Thoracic aorta (tissue), 2 donors: Measurements from ENCODE around the gene SEZ6L2. TPM values are rescaled to one million over a fixed set of nuclear protein-coding genes. Genes with fewer than 3 reads are reported as not detected.
A peak's percentile ranks its signal among the peaks of the same experiment; 100 is the strongest.

ENCODE experiments used
- ATAC-seq: fragments of 150-250 bp; one replicate; pipeline ENCODE4 v1.8.0; 2017; ENCODE audit warnings: low read depth; ENCODE audit not compliant: insufficient number of reproducible peaks, low FRiP score
- DNase-seq: peaks from one replicate; pipeline ENCODE4 v3.0.0-alpha.2; 2020; ENCODE audit warnings: low spot score
- H3K27ac ChIP-seq, 2 donors: fragments of 200-600 bp; sonication (generic); 1 replicate in 1 of 2; 2 replicates in 1 of 2; pipeline ENCODE4 v1.5.1; 2016; ENCODE audit warnings: mild to moderate bottlenecking in 2 of 2, moderate library complexity in 2 of 2
- H3K27me3 ChIP-seq: fragments of 200-600 bp; sonication (generic); replicated peaks from 2 replicates; pipeline ENCODE4 v1.6.0; 2016; ENCODE audit warnings: mild to moderate bottlenecking; ENCODE audit not compliant: insufficient read depth
- H3K36me3 ChIP-seq: fragments of 200-600 bp; sonication (generic); one replicate; pipeline ENCODE4 v1.5.1; 2016
- H3K4me1 ChIP-seq, 2 donors: fragments of 200-600 bp; sonication (generic); 1 replicate in 1 of 2; 2 replicates in 1 of 2; pipeline versions ENCODE4 v1.5.1 to v1.6.0; 2016; ENCODE audit warnings: low read depth in 2 of 2, mild to moderate bottlenecking in 1 of 2; ENCODE audit not compliant: control insufficient read depth in 1 of 2
- H3K4me3 ChIP-seq: fragments of 200-600 bp; sonication (generic); 2 replicates; pipeline ENCODE4 v1.5.1; 2016; ENCODE audit warnings: mild to moderate bottlenecking
- H3K9me3 ChIP-seq: fragments of 200-600 bp; sonication (generic); 2 replicates; pipeline ENCODE4 v1.5.1; 2016
- total RNA-seq, 2 donors: library from RNA; depleted of rRNA; stranded (reverse); fragments of >200 nt; gene quantifications; one replicate each; pipeline versions ENCODE4 v1.1.0 to v1.2.3, GENCODE V29; 2016
- TF ChIP-seq, protein P1 (sequence below): fragments of 200-600 bp; sonication (generic); IDR thresholded peaks from one replicate; pipeline ENCODE4 v1.5.1; 2019; ENCODE audit warnings: antibody characterized with exemption

SEZ6L2 gene
- total RNA-seq, 2 donors from 2014 or later: 0.63 to 1.4 TPM

DNA sequence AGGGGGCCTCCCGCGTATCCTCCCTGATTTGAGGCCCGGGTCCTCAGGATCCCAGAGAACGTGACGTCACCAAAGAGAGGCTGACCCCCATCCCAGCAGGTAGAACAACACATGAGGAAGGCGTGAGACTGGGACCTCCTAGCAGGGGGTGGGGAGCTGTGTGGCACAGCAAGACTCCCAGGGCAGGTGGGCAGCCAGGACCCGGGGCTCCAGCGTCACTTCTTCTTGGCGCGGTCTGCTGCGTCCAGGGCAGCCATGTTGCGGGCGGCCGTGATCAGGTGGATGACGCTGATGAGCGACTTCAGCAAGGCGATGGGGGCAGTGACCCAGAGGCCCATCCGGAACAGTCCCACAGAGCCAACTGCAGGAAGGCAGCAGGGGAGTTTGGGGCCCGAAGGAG is 40.4 kb downstream of the SEZ6L2 start:
- DNase-seq (no peak), ATAC-seq (no peak)
- Histone ChIP-seq H3K4me1 (peaks cover 12 to 48% of the 10 kb centered on the region in 2 donors), H3K27me3 (no peaks in the 10 kb centered on the region), H3K27ac (peak overlapping the region; percentile 50 to 53), H3K9me3 (no peaks in the 10 kb centered on the region), H3K36me3 (peaks cover 6% of the 10 kb centered on the region), H3K4me3 (no peak overlapping the region)
- TF ChIP-seq, protein P1, sequence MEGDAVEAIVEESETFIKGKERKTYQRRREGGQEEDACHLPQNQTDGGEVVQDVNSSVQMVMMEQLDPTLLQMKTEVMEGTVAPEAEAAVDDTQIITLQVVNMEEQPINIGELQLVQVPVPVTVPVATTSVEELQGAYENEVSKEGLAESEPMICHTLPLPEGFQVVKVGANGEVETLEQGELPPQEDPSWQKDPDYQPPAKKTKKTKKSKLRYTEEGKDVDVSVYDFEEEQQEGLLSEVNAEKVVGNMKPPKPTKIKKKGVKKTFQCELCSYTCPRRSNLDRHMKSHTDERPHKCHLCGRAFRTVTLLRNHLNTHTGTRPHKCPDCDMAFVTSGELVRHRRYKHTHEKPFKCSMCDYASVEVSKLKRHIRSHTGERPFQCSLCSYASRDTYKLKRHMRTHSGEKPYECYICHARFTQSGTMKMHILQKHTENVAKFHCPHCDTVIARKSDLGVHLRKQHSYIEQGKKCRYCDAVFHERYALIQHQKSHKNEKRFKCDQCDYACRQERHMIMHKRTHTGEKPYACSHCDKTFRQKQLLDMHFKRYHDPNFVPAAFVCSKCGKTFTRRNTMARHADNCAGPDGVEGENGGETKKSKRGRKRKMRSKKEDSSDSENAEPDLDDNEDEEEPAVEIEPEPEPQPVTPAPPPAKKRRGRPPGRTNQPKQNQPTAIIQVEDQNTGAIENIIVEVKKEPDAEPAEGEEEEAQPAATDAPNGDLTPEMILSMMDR: no peak

DNA sequence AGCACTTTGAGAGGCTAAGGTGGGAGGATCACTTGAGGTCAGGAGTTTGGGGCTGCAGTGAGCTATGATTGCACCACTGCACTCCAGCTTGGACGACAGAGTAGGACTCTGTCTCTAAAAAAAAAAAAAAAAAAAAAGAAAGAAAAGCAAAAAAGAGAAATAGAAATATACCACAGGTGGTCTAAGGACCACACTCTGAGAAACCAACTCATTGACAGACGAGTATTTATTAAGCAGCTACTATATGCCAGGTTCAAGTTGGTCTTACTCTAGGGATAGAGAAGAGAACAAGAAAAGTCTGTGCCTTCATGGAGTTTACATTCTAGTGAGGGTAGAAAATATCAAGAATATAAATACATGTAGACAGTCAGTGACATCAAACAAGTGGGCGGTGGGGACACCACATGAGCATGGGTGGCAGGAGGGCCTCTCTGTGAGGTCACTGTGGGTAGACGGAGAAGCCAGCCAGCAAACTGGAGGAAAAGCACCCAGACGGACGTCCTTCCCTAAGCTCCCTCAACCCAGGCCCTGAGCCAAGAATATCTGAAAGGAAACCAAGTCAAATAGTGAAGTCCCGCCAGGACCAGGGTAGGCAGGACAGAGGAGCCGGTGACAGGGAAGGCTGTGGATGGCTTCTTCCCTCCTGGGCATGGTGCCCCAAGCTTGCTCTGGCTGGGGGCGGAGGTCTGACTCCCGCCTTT is 41.1 kb downstream of the SEZ6L2 start:
- DNase-seq (peak; percentile 51), ATAC-seq (no peak)
- TF ChIP-seq, protein P1: no peak
- H3K4me1 ChIP-seq: peaks cover 12 to 44% of the 10 kb centered on the region in 2 donors
- peak overlapping the region; percentile 50 to 53 for H3K27ac ChIP-seq
- H3K9me3 ChIP-seq: no peaks in the 10 kb centered on the region
- no peaks in the 10 kb centered on the region for H3K27me3 ChIP-seq
- H3K4me3 ChIP-seq: no peak overlapping the region
- peaks cover 6% of the 10 kb centered on the region for H3K36me3 ChIP-seq

DNA sequence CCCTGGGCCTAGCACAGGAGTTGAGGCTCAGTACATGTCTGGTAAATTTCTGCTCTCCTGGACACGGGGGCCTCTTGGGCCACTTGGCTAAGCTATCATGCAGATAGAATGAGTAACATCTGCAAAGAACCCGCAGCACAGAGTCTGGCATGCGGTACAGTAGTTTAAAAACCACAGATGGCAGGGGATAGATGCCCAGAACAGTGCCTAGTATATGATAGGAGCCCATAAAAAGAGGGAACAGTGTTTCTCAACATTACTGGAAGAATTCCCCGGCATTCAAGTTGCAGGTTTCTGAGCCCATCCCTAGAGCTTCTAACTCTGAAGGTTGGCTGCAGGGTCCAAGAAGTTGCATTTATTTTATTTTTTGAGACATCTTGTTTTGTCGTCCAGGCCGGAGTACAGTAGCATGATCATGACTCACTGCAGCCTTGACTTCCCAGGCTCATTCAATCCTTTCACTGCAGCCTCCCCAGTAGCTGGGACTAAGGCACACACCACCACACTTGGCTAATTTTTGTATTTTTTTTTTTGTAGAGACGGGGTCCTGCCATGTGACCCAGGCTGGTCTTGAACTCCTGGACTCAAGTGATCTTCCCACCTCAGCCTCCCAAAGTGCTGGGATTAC is 42.1 kb downstream of the SEZ6L2 start:
- Histone ChIP-seq H3K4me3 (no peak overlapping the region), H3K9me3 (no peaks in the 10 kb centered on the region), H3K27ac (no peak overlapping the region), H3K27me3 (no peaks in the 10 kb centered on the region), H3K4me1 (peaks cover 11 to 41% of the 10 kb centered on the region in 2 donors), H3K36me3 (peaks cover 6% of the 10 kb centered on the region)
- ATAC-seq (no peak), DNase-seq (no peak)
- TF ChIP-seq, protein P1: no peak

DNA sequence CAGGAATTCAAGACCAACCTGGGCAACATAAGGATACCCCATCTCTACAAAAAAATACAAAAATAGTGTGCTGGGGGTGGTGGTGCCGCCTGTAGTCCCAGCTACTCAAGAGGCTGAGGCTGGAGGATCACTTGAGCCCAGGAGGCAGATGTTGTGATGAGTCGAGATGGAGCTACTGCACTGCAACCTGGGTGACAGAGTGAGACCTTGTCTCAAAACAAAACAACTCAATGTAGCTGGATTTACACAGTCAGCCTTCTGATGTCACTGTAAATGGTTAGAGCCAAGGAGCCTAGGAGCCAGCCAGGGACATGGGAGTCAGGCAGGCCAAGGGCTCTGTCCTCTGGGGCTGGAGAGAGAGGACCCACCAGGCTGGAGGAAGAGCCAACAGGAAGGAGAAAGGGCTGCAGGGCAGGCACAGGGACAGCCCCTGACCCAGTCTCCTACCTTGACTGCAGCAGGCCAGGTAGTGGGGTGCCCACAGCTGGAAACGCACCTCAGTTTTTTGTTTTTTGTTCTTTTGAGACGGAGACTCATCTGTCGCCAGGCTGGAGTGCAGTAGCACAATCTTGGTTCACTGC is 44.7 kb downstream of the SEZ6L2 start:
- TF ChIP-seq, protein P1: no peak
- no peak overlapping the region for H3K4me3 ChIP-seq
- DNase-seq: no peak
- H3K4me1 ChIP-seq: peaks cover 4 to 19% of the 10 kb centered on the region in 2 donors
- H3K9me3 ChIP-seq: no peaks in the 10 kb centered on the region
- no peak overlapping the region for H3K27ac ChIP-seq
- H3K36me3 ChIP-seq: no peaks in the 10 kb centered on the region
- no peak for ATAC-seq
- H3K27me3 ChIP-seq: no peaks in the 10 kb centered on the region

DNA sequence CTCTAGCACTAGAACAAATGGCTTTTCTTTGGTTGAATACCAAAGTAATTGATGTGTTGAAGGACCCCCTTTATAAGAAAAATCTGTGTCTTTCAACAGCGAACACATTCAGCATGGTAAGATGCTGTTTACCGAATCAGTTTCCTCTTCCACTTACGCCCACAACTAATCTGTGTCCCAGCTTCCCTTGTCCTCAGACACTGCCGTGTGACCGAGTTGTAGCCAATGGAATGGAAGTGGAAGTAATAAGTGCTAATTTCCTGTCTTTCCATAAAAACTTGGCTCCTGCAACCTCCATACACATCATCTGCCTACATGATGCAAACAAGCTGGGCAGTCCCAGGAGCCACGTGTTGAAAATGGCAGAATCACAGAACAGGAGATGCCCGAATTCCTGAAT is 46.7 kb downstream of the SEZ6L2 start:
- DNase-seq (no peak), ATAC-seq (no peak)
- TF ChIP-seq, protein P1: no peak
- Histone ChIP-seq H3K36me3 (peaks cover 2% of the 10 kb centered on the region), H3K27ac (no peak overlapping the region), H3K4me1 (no peaks in the 10 kb centered on the region), H3K4me3 (no peak overlapping the region), H3K27me3 (no peaks in the 10 kb centered on the region), H3K9me3 (no peaks in the 10 kb centered on the region)
